NCI-H526 treated with DMSO at 0.1 percent for 48 hours (cell line): Measurements from ENCODE around the gene LRRC75A.
"Not testable (repeated sequence)": the region's sequence is repeated elsewhere in the genome, so short reads cannot be mapped to it uniquely, and the experiment has no call there.

Source experiments
- DNase-seq: peaks from one replicate; lab custom pipeline; 2025; lab: John Stamatoyannopoulos, UW

Gene LRRC75A

DNA sequence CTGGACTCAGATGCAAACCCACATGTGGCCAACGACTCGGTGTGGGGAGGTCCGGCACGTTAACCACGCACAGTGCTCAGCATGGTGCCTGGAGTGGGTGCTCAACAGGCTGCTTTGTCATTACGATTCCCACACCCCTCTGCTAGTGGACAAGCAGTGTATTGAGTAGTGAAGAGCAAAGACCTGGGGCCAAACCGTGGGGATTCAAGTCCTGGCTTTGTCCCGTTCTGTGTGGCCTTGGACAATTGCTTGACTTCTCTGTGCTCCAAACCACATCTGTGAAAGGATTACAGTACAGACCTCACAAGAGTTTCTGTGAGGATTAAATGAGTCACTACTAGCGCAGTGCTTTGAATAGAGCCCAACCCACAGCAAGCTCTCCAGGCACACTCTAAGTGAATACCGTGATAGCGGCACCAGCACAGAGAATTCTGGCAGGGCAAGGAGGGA lies 42.8 kb downstream of the LRRC75A start:
- no peak for DNase-seq

- no peak for DNase-seq
Measured at GRCh38 chr17:16448490-16448889, 43.5 kb downstream of the LRRC75A start.

- DNase-seq: no peak
Measured at GRCh38 chr17:16447676-16448075, 44.3 kb downstream of the LRRC75A start.

- no peak for DNase-seq
Measured at GRCh38 chr17:16446338-16446983, 45.5 kb downstream of the LRRC75A start.

DNA sequence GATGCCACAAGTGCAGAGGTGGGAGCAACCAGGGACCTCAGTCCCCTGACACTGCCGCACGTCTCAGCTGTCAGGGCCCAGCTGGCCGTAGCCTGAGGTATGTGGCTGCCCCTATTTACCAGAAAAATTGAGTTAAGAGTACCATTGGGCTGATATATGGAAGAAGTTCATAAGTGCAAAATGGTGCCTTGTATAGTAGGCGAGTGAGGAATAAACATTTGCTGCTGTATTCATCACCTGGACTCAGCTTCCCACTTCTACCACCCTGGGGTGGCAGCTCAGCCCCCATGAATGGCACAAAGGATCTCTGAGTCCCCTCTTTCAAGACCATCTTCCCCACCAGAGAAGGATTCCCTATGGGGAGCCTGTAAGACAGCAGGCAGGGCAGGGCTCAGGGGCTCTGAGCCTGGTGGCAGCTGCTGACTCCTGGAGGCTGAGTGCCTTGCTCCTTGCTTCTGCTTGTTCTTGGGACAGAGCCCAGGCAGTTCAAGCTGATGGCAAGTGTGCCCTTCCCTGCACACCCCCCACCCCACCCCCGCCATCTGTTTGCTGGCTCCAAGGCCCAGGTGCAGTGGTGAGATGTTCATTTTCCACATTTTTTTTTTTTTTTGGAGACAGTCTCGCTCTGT lies 47.6 kb downstream of the LRRC75A start:
- DNase-seq: no peak

DNA sequence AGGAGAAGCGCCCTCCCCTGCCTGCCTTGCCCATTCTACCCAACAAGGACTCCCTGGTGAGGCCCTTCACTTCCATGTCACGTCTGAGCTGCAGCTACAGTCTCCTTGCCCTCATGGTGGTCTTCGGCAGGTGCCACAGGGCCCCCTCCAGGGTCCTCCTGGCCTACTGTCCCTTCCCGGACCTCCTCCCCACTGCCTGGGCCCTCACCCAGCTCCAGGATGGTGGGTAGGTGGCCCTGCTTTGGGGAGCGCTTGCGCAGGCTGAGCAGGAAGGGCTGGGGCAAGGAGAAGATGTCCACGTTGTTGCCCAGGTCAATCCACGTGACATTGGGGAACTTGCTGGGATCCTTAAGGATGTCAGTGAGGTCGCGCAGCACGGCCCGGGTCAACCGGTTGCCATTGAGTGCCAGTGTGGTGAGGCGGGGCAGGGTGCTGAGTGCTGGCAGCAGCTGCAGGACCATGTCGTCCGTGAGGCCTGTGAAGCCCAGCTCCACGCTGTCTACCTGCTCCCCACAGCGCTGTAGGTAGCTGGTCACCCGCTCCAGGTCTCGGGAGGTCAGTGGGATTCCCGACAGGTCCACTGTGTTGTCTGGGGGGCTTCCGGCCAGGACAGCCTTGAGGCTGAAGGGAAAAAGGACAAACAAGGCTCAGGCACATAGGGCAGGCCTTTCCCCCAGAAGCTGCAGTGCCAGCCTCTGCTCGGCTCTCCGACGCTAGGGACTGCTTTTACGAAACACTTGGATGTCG lies 48.3 kb downstream of the LRRC75A start:
- no peak for DNase-seq

DNA sequence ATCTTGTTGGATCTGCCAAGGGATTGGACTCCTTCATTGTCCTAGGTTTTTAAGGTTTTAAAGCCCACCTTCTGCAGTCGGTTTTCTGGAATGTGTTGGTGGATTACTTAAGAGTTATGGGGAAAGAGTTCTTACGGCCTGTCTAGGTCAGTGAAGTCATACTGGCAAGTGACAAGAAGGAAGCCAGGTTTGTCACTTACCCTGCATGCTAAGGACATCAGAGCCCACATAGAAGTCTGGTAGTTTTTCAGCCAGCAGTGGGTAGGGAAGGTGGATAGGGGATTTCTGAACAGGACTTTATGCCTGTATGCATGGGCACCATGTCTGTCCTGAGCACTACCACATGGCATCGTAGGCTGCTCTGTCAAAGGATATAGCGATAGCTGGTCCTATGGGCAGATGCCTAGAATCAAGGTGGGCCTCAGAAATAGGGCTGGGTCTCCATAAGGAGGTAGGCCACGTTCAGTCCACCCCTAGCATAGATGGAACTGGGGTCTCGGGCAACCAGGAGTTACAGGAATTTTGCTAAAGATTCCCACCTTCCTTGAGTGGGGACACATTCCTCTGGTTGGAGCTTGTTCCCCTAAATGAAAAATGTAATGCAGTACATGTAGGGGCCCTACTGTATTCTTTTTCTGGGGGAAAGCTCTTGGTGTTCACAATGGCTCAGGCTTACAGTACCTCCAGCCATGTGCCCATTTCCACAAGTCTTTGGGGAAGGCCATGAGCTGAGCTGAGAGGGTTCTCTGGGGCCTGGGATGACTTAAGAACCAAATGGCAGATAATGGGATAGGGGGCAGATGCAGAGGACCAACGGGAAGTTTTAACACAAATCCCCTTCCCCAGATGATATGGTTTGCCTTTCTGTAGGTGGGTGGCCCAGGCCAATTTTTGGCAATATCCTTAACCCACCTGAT lies 49.1 kb downstream of the LRRC75A start:
- no peak for DNase-seq

DNA sequence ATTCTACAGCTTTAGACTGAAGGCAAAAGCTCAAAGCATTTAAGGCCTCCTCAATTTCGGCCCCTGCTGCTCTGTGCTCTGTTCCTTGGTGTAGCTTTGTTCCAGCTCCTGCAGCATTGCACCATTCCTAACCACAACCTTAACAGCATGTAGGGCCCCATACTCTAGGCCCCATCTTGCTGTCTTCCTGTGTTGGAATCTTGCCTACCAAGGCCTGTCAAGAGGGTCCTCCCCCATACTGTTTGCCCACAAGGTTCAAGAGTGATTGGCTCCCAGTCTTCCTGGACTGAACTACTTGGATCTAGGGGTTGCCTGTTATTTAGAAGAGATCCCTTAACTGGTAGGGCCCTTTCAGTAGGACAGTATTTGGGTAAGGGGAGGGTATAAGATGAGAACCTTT lies 49.9 kb downstream of the LRRC75A start:
- no peak for DNase-seq

- no peak for DNase-seq
Measured at GRCh38 chr17:16440901-16441629, 50.9 kb downstream of the LRRC75A start.

DNA sequence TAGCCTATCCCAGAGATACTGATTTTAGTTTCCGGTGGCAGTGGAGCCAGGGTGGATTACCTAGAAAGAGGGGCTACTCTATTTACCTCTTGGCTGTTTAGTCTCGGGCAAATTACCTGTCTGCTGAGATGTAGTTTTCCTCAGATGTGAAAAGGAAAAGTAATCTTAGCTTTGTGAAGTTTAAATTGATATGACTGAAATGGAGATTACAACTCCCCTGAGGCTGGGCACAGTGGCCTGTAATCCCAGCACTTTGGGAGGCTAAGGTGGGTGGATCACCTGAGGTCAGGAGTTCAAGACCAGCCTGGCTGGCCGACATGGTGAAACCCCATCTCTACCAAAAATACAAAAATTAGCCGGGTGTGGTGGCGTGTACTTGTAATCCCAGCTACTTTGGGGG lies 51.6 kb downstream of the LRRC75A start:
- DNase-seq: not testable (repeated sequence)

DNA sequence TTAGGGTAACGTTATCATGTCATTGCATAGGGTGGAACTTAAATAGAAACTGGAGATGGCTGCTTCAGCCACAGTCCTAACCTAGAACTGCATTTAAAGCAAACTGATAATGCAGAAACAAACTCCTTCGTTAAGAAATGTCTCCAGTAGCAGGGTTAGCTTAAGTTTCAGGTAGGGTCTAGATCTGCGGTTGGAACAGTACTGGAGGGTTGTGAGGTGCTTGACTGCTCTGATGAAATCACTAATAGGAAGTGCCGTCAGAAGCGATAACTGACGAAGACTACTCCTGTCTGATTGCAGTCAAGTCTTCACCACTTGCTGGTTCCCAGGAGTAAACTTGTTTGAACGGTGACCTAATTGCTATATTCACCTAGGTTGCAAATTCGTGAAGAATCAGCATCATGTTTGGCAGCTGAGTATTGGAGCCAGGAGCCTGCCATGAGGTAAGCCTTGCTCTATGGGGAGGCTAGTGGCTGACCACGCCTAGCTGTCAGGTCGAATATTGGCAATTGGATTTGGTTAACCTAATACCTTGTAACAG lies 52.1 kb downstream of the LRRC75A start:
- DNase-seq: no peak

DNA sequence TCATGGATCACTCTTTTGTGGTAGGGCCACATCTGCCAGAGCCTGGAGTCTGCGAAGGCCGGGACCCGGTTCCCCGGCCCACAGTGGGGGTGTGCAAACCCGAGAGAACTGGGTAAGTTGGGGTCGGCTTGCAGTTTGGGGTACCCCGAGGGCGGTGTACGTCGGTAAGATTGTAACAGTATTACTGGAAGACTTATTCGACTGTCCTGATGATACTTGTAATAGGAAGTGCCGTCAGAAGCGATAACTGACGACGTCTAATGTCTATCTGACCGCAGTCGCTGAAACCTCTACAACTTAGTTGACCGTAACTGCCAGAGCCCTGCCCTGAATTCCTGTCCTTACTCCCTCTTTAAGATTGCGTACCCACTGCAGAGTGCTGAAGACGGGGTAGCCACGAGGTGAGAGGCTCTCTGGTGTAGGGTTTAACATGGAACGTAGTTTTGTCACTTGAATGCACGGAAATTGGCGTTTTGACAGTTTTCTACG lies 52.6 kb downstream of the LRRC75A start:
- DNase-seq: no peak

- DNase-seq: peak; percentile 99
Measured at GRCh38 chr17:16438557-16439302, 53.3 kb downstream of the LRRC75A start.

- DNase-seq: no peak
Measured at GRCh38 chr17:16438173-16438556, 53.8 kb downstream of the LRRC75A start.

- no peak for DNase-seq
Measured at GRCh38 chr17:16437083-16437482, 54.9 kb downstream of the LRRC75A start.

GRCh38 chr17:16435925-16436886 lies 55.8 kb downstream of the LRRC75A start:
- DNase-seq: no peak

- no peak for DNase-seq
Measured at GRCh38 chr17:16434662-16435061, 57.3 kb downstream of the LRRC75A start.

- no peak for DNase-seq
Measured at GRCh38 chr17:16433514-16433913, 58.5 kb downstream of the LRRC75A start.

DNA sequence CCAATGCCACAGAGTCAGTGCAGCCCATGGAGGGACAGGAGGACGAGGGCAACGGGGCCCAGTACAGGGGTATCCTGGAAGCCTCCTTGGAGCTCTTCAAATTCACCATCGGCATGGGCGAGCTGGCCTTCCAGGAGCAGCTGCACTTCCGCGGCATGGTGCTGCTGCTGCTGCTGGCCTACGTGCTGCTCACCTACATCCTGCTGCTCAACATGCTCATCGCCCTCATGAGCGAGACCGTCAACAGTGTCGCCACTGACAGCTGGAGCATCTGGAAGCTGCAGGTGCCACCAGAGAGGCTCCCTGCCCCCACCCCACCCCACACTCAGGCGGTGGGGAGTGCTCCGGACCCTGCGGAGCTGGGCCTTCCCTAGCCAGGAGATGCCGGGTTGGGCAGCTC lies 60.0 kb downstream of the LRRC75A start:
- no peak for DNase-seq
